Endodermal cell (in vitro differentiated cells): ENCODE measurements around the gene MORN4. TPM values are rescaled to one million over a fixed set of nuclear protein-coding genes. Genes with fewer than 3 reads are reported as not detected.

Source experiments
- DNase-seq: peaks from one replicate; pipeline ENCODE4 v3.0.0-alpha.2; 2017
- H3K27ac ChIP-seq: 2 replicates; pipeline ENCODE4 v1.5.1; 2013; ENCODE audit warnings: mild to moderate bottlenecking, low read depth, low read length, moderate library complexity
- H3K27me3 ChIP-seq: 2 replicates; pipeline ENCODE4 v1.6.1; 2013; ENCODE audit warnings: mild to moderate bottlenecking, low read length, moderate library complexity; ENCODE audit not compliant: insufficient read depth, control insufficient read depth, poor library complexity, severe bottlenecking
- H3K36me3 ChIP-seq: 2 replicates; pipeline ENCODE4 v1.7.0; 2013; ENCODE audit warnings: mild to moderate bottlenecking, low read length, moderate library complexity; ENCODE audit not compliant: control insufficient read depth, insufficient read depth
- H3K4me1 ChIP-seq: one replicate; pipeline ENCODE4 v1.7.0; 2013; ENCODE audit warnings: low read length; ENCODE audit not compliant: control insufficient read depth, insufficient read depth
- H3K4me3 ChIP-seq: 2 replicates; pipeline ENCODE4 v1.5.1; 2013; ENCODE audit warnings: mild to moderate bottlenecking, low read length, moderate library complexity
- H3K9ac ChIP-seq: 2 replicates; pipeline ENCODE4 v1.6.1; 2013; ENCODE audit warnings: mild to moderate bottlenecking, low read length, moderate library complexity; ENCODE audit not compliant: poor library complexity, severe bottlenecking; ENCODE audit errors: extremely low read depth
- H3K9me3 ChIP-seq: 2 replicates; pipeline ENCODE4 v1.6.1; 2013; ENCODE audit warnings: mild to moderate bottlenecking, low read length, moderate library complexity; ENCODE audit not compliant: control insufficient read depth
- H3K27ac Mint-ChIP-seq: 2 replicates; pipeline ENCODE4 v1.8.0; 2020; ENCODE audit warnings: mixed read lengths
- H3K27me3 Mint-ChIP-seq: 2 replicates; pipeline ENCODE4 v1.8.0; 2021; ENCODE audit warnings: mild to moderate bottlenecking, mixed read lengths; ENCODE audit not compliant: insufficient read depth
- H3K36me3 Mint-ChIP-seq: 2 replicates; pipeline ENCODE4 v1.8.0; 2020; ENCODE audit warnings: low read depth, mixed read lengths
- H3K4me1 Mint-ChIP-seq: 2 replicates; pipeline ENCODE4 v1.8.0; 2020; ENCODE audit warnings: mixed read lengths
- H3K4me3 Mint-ChIP-seq: 2 replicates; pipeline ENCODE4 v1.8.0; 2020; ENCODE audit warnings: mild to moderate bottlenecking, moderate library complexity, mixed read lengths
- H3K9me3 Mint-ChIP-seq: 2 replicates; pipeline ENCODE4 v1.8.0; 2020; ENCODE audit warnings: mild to moderate bottlenecking, mixed read lengths
- CTCF ChIP-seq: fragments of 200-600 bp; sonication (generic); conservative IDR thresholded peaks from 2 replicates; pipeline ENCODE4 v1.5.0; 2021; ENCODE audit warnings: antibody characterized with exemption, mild to moderate bottlenecking
- WGBS, 2 experiments: methylation state at CpG; one replicate each; pipeline versions ENCODE4 v1.1.5 to v1.1.7; 2013; ENCODE audit warnings: missing lambda C conversion rate in 2 of 2, mixed read lengths in 1 of 2; ENCODE audit not compliant: insufficient coverage in 1 of 2, insufficient read length in 1 of 2; 5-methylcytosine and 5-hydroxymethylcytosine counted together
- total RNA-seq, 2 donors: library from RNA; stranded (reverse); fragmentation: NEBNext Ultra II Directional in 1 of 2; extraction: Animal tissue kit (Norgen Biotek cat#: 25700) in 1 of 2; gene quantifications; 2 replicates in 1 of 2; 3 replicates in 1 of 2; pipeline ENCODE4 v1.2.1, GENCODE V29; 2021

Gene MORN4
- total RNA-seq, 2 donors from 2014 or later: 19.0 to 21.3 TPM

- Histone ChIP-seq H3K4me1 (no peaks in the 10 kb centered on the region), H3K9ac (no peak overlapping the region), H3K4me3 (no peak overlapping the region), H3K27me3 (no peaks in the 10 kb centered on the region), H3K36me3 (no peaks in the 10 kb centered on the region), H3K9me3 (no peaks in the 10 kb centered on the region), H3K27ac (no peak overlapping the region)
- Mint-ChIP-seq H3K4me1 (no peaks in the 10 kb centered on the region), H3K4me3 (no peak overlapping the region), H3K27me3 (no peaks in the 10 kb centered on the region), H3K27ac (no peak overlapping the region), H3K9me3 (no peaks in the 10 kb centered on the region), H3K36me3 (no peaks in the 10 kb centered on the region)
- 87 to 100% methylated on average over 3 of the region's 3 CpGs for WGBS, 2 experiments
- no peak for TF ChIP-seq CTCF
- DNase-seq: no peak
Observed at GRCh38 chr10:97628228-97628627, 5.1 kb downstream of the MORN4 start.

- no peak overlapping the region for H3K4me3 Mint-ChIP-seq
Observed at GRCh38 chr10:97627731-97628130, 5.6 kb downstream of the MORN4 start.

DNA sequence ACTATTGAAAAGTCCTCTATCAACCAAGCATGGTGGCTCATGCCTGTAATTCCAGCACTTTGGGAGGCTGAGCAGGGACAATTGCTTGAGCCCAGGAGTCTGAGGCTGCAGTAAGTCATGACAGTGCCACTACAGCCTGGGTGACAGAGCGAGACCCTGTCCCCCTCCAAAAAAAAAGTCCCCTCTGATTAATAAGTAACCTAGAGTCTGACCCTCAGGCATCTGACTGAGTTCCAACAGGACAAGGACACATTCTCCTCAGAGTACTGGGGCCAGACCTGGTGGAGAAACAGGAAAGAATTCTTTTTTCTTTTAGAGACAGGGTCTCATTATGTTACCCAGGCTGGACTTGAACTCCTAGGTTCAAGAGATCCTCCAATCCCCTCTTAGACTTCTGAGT, 10.0 kb downstream of the MORN4 start:
- H3K9ac ChIP-seq: no peak overlapping the region
- 100% methylated on average over 1 of the region's 1 CpG; no CpG with 5 or more reads in 1 of the 2 experiments for WGBS, 2 experiments

More at GRCh38 chr10:97627731-97628130, 5.6 kb downstream of the MORN4 start:
- Histone ChIP-seq H3K36me3 (no peaks in the 10 kb centered on the region), H3K9me3 (no peaks in the 10 kb centered on the region), H3K27ac (no peak overlapping the region), H3K4me1 (no peaks in the 10 kb centered on the region), H3K9ac (no peak overlapping the region), H3K27me3 (no peaks in the 10 kb centered on the region), H3K4me3 (no peak overlapping the region)
- WGBS, 2 experiments: 86 to 94% methylated on average over 4 of the region's 4 CpGs
- Mint-ChIP-seq H3K36me3 (no peaks in the 10 kb centered on the region), H3K27me3 (no peaks in the 10 kb centered on the region), H3K27ac (no peak overlapping the region), H3K9me3 (no peaks in the 10 kb centered on the region), H3K4me1 (no peaks in the 10 kb centered on the region)
- no peak for TF ChIP-seq CTCF
- no peak for DNase-seq

More for the DNA sequence above, 10.0 kb downstream of the MORN4 start:
- Mint-ChIP-seq H3K36me3 (peaks cover 5% of the 10 kb centered on the region), H3K9me3 (no peaks in the 10 kb centered on the region), H3K4me3 (no peak overlapping the region), H3K27ac (no peak overlapping the region), H3K27me3 (no peaks in the 10 kb centered on the region), H3K4me1 (no peaks in the 10 kb centered on the region)
- Histone ChIP-seq H3K4me3 (no peak overlapping the region), H3K9me3 (no peaks in the 10 kb centered on the region), H3K4me1 (no peaks in the 10 kb centered on the region), H3K36me3 (no peaks in the 10 kb centered on the region), H3K27me3 (no peaks in the 10 kb centered on the region), H3K27ac (no peak overlapping the region)
- no peak for DNase-seq
- no peak for TF ChIP-seq CTCF
